NCI-H345 treated with DMSO at 0.1 percent for 48 hours (cell line): ENCODE measurements around the gene BCAS4.
"Not testable (repeated sequence)": the region's sequence is repeated elsewhere in the genome, so short reads cannot be mapped to it uniquely, and the experiment has no call there.

Source experiments
- DNase-seq: peaks from one replicate; lab custom pipeline; 2025; ENCODE audit not compliant: unreplicated experiment; lab: John Stamatoyannopoulos, UW

The BCAS4 gene

GRCh38 chr20:50771419-50772080 is 23.3 kb upstream of the BCAS4 start:
- DNase-seq: not testable (repeated sequence)

GRCh38 chr20:50772420-50773185 is 22.3 kb upstream of the BCAS4 start:
- no peak for DNase-seq

GRCh38 chr20:50774515-50774914 is 20.3 kb upstream of the BCAS4 start:
- DNase-seq: no peak

- DNase-seq: no peak
Measured at GRCh38 chr20:50776122-50776817, 18.6 kb upstream of the BCAS4 start.

- no peak for DNase-seq
Measured at GRCh38 chr20:50777373-50777772, 17.5 kb upstream of the BCAS4 start.

GRCh38 chr20:50778994-50779393 is 15.9 kb upstream of the BCAS4 start:
- not testable (repeated sequence) for DNase-seq

- no peak for DNase-seq
Measured at GRCh38 chr20:50783390-50783789, 11.5 kb upstream of the BCAS4 start.

GRCh38 chr20:50783903-50784302 is 11.0 kb upstream of the BCAS4 start:
- DNase-seq: no peak

GRCh38 chr20:50784464-50784863 is 10.4 kb upstream of the BCAS4 start:
- DNase-seq: no peak

- DNase-seq: no peak
Measured at GRCh38 chr20:50786703-50787102, 8.2 kb upstream of the BCAS4 start.

- DNase-seq: no peak
Measured at GRCh38 chr20:50787181-50787580, 7.7 kb upstream of the BCAS4 start.

GRCh38 chr20:50788045-50788991 is 6.5 kb upstream of the BCAS4 start:
- DNase-seq: no peak

- DNase-seq: no peak
Measured at GRCh38 chr20:50789968-50790650, 4.8 kb upstream of the BCAS4 start.

- DNase-seq: peak; percentile 85
Measured at GRCh38 chr20:50790651-50791277, 4.1 kb upstream of the BCAS4 start.

- DNase-seq: no peak
Measured at GRCh38 chr20:50792708-50793574, 1.9 kb upstream of the BCAS4 start.

GRCh38 chr20:50793575-50794016 is 1.3 kb upstream of the BCAS4 start:
- DNase-seq: not testable (repeated sequence)

- DNase-seq: no peak
Measured at GRCh38 chr20:50794181-50794845, 548 bp upstream of the BCAS4 start.

- no peak for DNase-seq
Measured at GRCh38 chr20:50797142-50797541, 2.3 kb downstream of the BCAS4 start.
